GM19025 (cell line): ENCODE measurements around the gene COLEC11.
"Not testable (repeated sequence)": the region's sequence is repeated elsewhere in the genome, so short reads cannot be mapped to it uniquely, and the experiment has no call there.

Source experiments
- ATAC-seq: cut with Tn5 transposase; IDR thresholded peaks from one replicate; pipeline ENCODE4 v1.9.1; 2021; ENCODE audit warnings: mild to moderate bottlenecking, low read depth, moderate library complexity; ENCODE audit not compliant: unreplicated experiment

Gene COLEC11

GRCh38 chr2:3594493-3595281, at the start of gene COLEC11:
Gene COLEC11, plus strand, starts transcription at chr2:3595112. Its CDS starts 9,229 bp downstream, at chr2:3604341.
- ATAC-seq: no peak

DNA sequence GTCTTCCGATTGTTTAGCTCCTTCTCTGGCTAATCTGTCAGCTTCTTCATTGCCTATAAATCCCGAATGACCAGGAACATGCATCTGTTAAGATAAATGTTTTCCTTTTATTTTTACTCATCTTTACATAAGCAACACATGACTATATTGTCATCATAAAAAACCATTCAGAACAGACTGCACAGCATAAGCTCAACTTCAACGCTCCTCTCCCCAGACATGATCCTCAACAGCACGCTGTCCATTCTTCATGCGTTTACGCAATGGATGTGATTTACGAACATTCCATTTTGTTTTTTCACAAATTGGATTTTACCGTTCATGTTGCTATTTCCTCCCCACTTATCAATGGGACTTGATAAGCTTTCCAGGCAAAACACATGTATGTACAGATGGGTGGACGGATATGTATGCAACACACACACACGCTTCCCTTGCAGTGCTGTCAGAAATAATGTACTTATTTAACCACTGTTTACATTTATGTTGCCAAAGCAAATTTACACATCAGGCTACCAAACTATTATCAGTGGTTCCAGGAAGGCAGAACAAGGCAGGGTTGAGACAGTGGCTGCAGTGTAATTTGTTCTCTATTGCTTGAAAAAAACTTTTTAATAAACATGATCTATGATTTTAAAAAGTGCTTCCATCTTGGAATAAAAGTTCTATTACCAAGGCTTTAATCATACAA, 49.0 kb upstream of the COLEC11 start:
- no peak for ATAC-seq

- ATAC-seq: no peak
Observed at GRCh38 chr2:3547915-3548314, 47.0 kb upstream of the COLEC11 start.

DNA sequence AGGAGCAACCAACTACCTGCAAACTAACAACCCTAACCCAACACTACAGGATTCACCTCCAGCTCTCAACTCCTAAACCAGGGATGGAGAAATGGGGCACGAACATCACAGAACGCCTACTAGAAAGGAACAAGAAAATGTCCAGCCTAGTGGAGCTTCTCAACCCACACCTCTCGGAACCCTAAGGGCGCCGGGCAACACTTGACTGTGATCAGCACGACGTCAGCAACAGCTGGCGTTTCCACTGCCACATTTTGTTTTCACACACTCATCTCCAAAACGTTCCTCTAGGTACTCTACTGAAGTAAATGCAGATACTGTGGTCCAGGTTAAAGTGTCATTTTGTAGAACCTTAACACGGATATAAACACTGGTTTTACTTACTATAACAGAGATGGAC, 41.0 kb upstream of the COLEC11 start:
- no peak for ATAC-seq

DNA sequence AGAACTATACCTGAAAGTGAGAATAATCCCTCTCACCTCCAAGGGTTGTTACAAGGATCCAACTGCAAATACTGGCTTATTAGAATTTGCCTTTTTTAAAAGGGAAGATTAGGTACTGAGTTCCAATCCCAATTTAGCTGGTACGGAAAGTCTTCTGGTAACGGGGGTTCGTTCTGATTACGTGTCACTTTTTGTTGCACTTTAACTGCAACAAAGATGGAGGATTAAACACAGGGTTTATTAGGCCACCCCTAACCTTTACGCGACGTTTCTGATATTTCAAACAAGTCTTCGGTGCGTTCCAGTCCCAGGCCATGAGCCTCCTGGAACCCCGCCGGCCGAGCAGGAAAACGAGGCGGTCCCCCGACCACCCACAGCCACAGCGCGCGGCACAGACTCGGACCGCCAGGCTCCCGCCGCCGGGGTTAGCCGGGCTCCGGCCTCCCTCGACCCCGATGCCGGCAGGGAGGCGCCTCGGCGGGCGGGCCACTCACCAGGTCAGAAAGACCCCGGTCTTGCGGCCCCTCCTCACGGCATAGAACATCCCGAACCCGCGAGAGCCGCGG, 37.2 kb upstream of the COLEC11 start:
- peak; percentile 13 for ATAC-seq

DNA sequence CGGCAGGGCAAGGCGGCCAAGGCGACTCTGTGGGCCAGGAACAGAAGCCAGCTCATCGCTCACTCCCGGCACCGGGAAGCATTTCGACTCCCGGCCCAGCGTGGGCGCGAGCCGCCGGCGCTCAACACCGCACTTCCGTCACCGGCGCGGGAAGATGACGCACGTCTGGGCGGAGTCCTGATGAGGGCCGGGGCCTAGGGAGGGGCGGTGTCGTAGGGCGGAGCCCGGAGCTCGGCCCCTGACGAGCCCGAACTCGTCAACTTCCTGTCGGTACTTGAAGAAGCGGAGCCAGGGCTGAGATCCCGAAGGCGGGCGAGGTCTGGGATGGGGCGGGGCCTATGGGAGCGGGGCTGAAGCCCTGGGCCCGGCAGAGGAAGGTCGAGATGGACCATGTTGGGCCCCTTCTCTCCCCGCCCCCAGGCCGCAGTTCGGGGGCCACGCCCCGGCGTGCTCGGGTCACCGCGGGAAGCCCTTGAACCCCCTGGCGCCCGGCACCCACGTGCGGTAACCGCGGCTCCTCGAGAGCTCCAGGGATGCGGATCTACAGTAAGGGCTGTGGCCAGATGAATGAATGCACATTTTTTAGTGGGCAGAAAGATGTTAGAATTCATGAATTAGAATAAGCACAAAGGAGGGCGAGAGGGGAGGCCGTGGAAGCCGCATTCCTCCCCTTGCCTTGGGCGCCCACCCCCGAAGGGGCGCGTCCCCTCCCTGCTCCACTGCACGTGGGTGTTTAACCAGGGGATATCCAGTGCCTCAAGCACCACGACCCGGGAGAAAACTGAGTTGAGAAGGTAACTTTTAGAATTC, 36.5 kb upstream of the COLEC11 start, which contains the start of gene RNASEH1:
Gene RNASEH1 (minus strand): TSS at position 129 of the 810 bp plus-strand sequence. CDS start 73 bp downstream, at position 56.
- peak; percentile 92 for ATAC-seq

DNA sequence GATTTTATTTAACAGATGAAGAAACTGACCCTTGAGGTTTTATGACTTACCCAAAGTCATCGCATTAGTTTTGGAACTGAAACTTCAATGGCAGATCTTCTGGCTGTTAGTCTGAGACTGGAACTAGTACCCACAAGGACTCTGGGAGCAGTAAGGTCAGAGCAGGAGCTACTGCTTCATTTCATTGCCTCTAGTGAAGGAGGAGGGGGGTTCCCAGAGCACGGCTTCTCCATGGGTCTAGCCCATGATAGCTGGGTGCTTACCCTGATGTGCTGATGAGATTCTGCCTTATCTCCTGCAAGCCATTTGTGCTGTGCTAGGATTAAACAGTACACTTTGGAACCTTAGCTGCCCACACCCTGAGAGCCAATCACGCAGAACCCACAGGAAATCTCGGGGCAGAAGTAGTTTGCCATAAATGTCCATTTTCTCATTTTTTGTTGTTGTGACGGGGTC, 31.4 kb upstream of the COLEC11 start:
- ATAC-seq: peak; percentile 45

GRCh38 chr2:3565117-3565516, 29.8 kb upstream of the COLEC11 start:
- ATAC-seq: no peak

DNA sequence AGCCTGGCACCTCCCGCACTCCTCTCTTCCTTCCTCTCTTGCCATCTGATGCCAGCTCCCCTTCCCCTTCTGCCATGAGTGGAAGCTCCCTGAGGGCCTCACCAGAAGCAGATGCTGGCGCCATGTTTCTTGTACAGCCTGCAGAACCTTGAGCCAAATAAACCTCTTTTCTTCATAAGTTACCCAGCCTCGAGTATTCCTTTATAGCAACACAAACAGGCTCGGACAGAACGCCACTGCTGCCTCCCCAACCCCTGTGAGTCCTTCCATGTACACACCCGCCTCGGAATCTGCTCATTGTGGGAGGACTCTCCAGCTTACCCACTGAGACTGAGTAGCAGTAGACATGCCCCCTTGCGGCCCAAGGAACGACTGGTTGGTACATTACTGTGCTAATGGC, 28.1 kb upstream of the COLEC11 start:
- no peak for ATAC-seq

DNA sequence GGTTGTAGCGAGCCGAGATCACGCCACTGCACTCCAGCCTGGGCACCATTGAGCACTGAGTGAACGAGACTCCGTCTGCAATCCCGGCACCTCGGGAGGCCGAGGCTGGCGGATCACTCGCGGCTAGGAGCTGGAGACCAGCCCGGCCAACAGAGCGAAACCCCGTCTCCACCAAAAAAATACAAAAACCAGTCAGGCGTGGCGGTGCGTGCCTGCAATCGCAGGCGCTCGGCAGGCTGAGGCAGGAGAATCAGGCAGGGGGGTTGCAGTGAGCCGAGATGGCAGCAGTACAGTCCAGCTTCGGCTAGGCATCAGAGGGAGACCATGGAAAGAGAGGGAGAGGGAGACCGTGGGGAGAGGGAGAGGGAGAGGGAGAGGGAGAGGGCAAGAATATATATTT, 25.3 kb upstream of the COLEC11 start:
- not testable (repeated sequence) for ATAC-seq

DNA sequence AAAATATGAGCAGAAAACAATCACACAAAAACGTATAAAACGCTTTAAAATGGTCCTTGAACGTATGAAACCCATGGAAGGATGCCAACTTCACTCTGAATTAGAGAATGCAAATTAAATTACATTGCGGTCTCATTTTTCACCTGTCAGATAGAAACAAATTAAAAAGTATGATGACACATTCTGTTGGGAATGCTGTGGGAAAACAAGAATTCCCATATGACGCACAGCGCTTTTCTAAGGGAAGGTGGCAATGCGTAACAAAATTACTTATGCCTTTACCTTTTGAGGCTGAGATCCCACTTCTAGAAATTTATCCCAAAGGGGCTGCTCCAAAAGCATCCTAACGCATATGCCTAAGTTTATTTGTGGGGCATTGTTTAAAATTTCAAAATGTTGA, 23.6 kb upstream of the COLEC11 start:
- ATAC-seq: no peak

DNA sequence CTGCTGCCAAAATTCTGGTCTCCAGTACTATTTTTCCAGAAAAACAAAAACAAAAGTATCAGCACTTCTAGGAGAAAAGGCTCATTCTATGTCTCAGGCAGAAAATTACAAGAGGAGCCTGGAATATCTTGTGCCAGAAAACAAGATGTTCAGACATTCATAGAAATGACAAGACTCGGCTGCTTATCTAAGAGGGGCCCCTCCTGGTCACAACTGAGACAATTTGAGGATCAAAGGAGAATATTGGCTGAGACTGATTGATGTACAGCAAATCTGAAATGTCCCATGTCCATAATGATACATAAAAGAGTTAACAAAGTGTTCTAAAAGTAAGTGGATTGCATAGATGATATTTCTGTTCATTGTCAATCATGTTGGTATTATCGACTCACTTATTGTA, 22.3 kb upstream of the COLEC11 start:
- ATAC-seq: no peak

- no peak for ATAC-seq
Observed at GRCh38 chr2:3574155-3574554, 20.8 kb upstream of the COLEC11 start.

GRCh38 chr2:3575534-3576262, 19.2 kb upstream of the COLEC11 start:
- peak; percentile 3 for ATAC-seq

GRCh38 chr2:3576263-3576630, 18.7 kb upstream of the COLEC11 start:
- not testable (repeated sequence) for ATAC-seq

- ATAC-seq: no peak
Observed at GRCh38 chr2:3578987-3579386, 15.9 kb upstream of the COLEC11 start.

GRCh38 chr2:3580449-3580848, 14.5 kb upstream of the COLEC11 start:
- no peak for ATAC-seq

DNA sequence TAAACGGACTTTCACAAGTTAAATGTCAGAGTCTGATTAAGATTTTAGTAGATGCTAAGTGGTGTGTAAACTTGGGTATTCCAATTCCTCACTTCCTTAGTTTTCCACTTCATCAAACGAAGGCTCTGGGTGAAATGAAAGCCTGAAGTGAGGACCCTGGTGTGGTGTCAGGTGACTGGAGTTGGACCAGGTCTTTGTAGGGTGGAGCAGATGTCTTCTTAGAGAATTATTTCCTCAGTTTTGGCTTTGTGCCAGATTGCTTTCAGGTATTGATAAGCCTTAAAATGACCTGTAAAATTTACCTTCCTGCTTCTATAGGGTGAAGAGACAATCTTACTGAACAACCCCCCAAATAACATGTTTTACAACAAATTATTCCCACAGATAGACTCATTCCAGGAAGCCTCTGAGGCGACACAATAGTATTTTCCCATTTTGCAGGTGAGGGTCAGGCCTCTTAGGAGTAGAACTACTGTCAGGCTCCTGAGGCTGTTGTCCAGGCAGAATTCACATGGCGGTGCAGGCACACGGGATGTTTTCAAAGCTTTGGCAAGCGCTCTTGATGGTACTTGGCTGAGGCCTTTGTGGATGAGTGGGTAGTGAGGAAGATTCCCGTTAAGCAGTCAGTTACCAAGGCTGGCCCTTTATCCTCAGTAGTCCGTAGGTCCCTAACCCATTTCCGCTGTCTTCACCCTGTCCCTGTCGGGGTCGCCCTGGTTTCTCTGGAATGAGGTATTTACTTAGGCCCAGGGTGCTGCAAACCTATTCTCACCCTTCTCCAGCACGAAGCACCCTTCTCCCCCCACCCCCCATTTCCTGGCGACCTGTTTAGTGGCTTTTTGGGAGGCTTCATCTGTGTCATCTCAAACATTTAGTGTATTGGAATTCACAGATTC, 13.3 kb upstream of the COLEC11 start:
- no peak for ATAC-seq

DNA sequence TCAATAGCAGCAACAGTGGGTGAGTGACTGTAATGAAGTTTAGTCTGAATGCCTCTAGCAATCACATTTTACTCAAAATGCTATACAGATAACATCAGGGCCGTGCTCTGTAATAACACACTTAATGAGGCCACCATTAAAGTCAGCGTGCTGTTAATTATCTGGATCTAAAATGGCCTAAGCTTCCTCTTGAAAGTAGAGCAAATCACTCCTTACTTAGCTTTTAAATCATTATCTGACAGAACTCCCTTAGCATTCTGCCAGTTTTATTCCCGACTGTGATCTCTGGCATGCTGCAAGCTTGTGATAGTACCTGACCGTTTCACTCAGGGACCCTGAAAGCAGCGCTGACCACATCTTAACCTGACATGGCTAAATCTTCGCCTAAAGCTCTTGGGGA, 10.8 kb upstream of the COLEC11 start:
- no peak for ATAC-seq
